NT2/D1 (cell line): ENCODE results near the gene P3H3.
"Not testable (repeated sequence)": the region's sequence is repeated elsewhere in the genome, so short reads cannot be mapped to it uniquely, and the experiment has no call there.

Experiments used
- DNase-seq: peaks from one replicate; pipeline ENCODE4 v3.0.0-alpha.2; 2011; ENCODE audit warnings: low read depth, low spot score
- H3K27me3 ChIP-seq: 2 replicates; pipeline ENCODE4 v1.6.0; 2011; ENCODE audit warnings: mild to moderate bottlenecking; ENCODE audit not compliant: insufficient read length, insufficient read depth
- H3K36me3 ChIP-seq: 2 replicates; pipeline ENCODE4 v1.6.1; 2011; ENCODE audit warnings: mild to moderate bottlenecking, low read length, mixed read lengths; ENCODE audit not compliant: insufficient read depth, insufficient read length
- H3K4me1 ChIP-seq: 2 replicates; pipeline ENCODE4 v1.5.1; 2011; ENCODE audit not compliant: insufficient read depth, insufficient read length
- H3K4me3 ChIP-seq: 2 replicates; pipeline ENCODE4 v1.5.1; 2011; ENCODE audit warnings: low read depth; ENCODE audit not compliant: insufficient read length
- H3K9ac ChIP-seq: 2 replicates; pipeline ENCODE4 v1.6.0; 2011; ENCODE audit warnings: low read depth; ENCODE audit not compliant: insufficient read length
- H3K9me3 ChIP-seq: 2 replicates; pipeline ENCODE4 v1.5.1; 2011; ENCODE audit warnings: mild to moderate bottlenecking, low read length; ENCODE audit not compliant: insufficient read depth
- SUZ12 ChIP-seq: IDR thresholded peaks from 2 replicates; pipeline ENCODE4 v1.6.1; 2011; ENCODE audit not compliant: insufficient read length, insufficient read depth; ENCODE audit errors: extremely low read depth
- YY1 ChIP-seq: IDR thresholded peaks from 2 replicates; pipeline ENCODE4 v1.6.1; 2011; ENCODE audit not compliant: insufficient read length, insufficient read depth
- ZNF274 ChIP-seq: IDR thresholded peaks from 2 replicates; pipeline ENCODE4 v1.6.1; 2011; ENCODE audit warnings: mild to moderate bottlenecking, low read depth, low read length

The P3H3 gene

GRCh38 chr12:6873094-6874014 lies 45.1 kb downstream of the P3H3 start, which contains the start of gene SPSB2:
Gene SPSB2, minus strand, starts transcription at chr12:6873303. Its CDS starts 402 bp downstream, at chr12:6872901.
- peak within 1 kb of the TSS; percentile 99 for H3K9ac ChIP-seq
- no peak for TF ChIP-seq ZNF274
- peaks cover 51% of the 10 kb centered on the region for H3K36me3 ChIP-seq
- peak within 1 kb of the TSS; percentile 98 for H3K4me3 ChIP-seq
- peaks cover 28% of the 10 kb centered on the region for H3K4me1 ChIP-seq
- H3K27me3 ChIP-seq, result no peaks in the 10 kb centered on the region
- H3K9me3 ChIP-seq, result no peaks in the 10 kb centered on the region
- DNase-seq, result peak; percentile 100

- Histone ChIP-seq H3K4me3 (peak overlapping the region; percentile 61), H3K36me3 (peaks cover 44% of the 10 kb centered on the region), H3K9ac (peak overlapping the region; percentile 84), H3K4me1 (peaks cover 27% of the 10 kb centered on the region)
- H3K27me3 ChIP-seq, DNase-seq, H3K9me3 ChIP-seq: not testable (repeated sequence)
These were observed 45.8 kb downstream of the P3H3 start for GRCh38 chr12:6874015-6874368.

GRCh38 chr12:6879824-6880223 lies 51.6 kb downstream of the P3H3 start:
- H3K27me3 ChIP-seq, DNase-seq, H3K9me3 ChIP-seq, H3K4me3 ChIP-seq: not testable (repeated sequence)
- Histone ChIP-seq H3K36me3 (peaks cover 29% of the 10 kb centered on the region), H3K9ac (peak overlapping the region; percentile 22), H3K4me1 (peaks cover 17% of the 10 kb centered on the region)

GRCh38 chr12:6883252-6883651 lies 55.0 kb downstream of the P3H3 start:
- H3K9ac ChIP-seq, result no peak overlapping the region
- peaks cover 19% of the 10 kb centered on the region for H3K36me3 ChIP-seq
- H3K9me3 ChIP-seq, result no peaks in the 10 kb centered on the region
- no peaks in the 10 kb centered on the region for H3K27me3 ChIP-seq
- H3K4me3 ChIP-seq, result no peak overlapping the region
- peaks cover 23% of the 10 kb centered on the region for H3K4me1 ChIP-seq
- no peak for DNase-seq
- TF ChIP-seq YY1 (no peak), SUZ12 (no peak), ZNF274 (no peak)

GRCh38 chr12:6883683-6884082 lies 55.5 kb downstream of the P3H3 start:
- Histone ChIP-seq H3K4me1 (peaks cover 25% of the 10 kb centered on the region), H3K9ac (peak overlapping the region; percentile 0), H3K27me3 (no peaks in the 10 kb centered on the region), H3K9me3 (no peaks in the 10 kb centered on the region), H3K36me3 (peaks cover 19% of the 10 kb centered on the region), H3K4me3 (no peak overlapping the region)
- no peak for DNase-seq
- TF ChIP-seq ZNF274 (no peak), YY1 (no peak), SUZ12 (no peak)

- no peak for DNase-seq
- TF ChIP-seq SUZ12, result no peak
- no peak for TF ChIP-seq ZNF274
- TF ChIP-seq YY1, result no peak
These were observed 56.3 kb downstream of the P3H3 start for GRCh38 chr12:6884539-6884938.

GRCh38 chr12:6886206-6886999 lies 58.2 kb downstream of the P3H3 start:
- H3K9me3 ChIP-seq, H3K27me3 ChIP-seq, H3K4me3 ChIP-seq, DNase-seq: not testable (repeated sequence)
- H3K4me1 ChIP-seq, result peaks cover 25% of the 10 kb centered on the region
- peaks cover 19% of the 10 kb centered on the region for H3K36me3 ChIP-seq
- peak overlapping the region; percentile 23 for H3K9ac ChIP-seq

More at GRCh38 chr12:6884539-6884938, 56.3 kb downstream of the P3H3 start:
- Histone ChIP-seq H3K9ac (no peak overlapping the region), H3K4me1 (peaks cover 26% of the 10 kb centered on the region), H3K36me3 (peaks cover 19% of the 10 kb centered on the region), H3K27me3 (no peaks in the 10 kb centered on the region), H3K9me3 (no peaks in the 10 kb centered on the region), H3K4me3 (no peak overlapping the region)
